ENCODE results near the gene HOXB1. TPM values are rescaled to one million over a fixed set of nuclear protein-coding genes. Genes with fewer than 3 reads are reported as not detected.
A peak's percentile ranks its signal among the peaks of the same experiment; 100 is the strongest.

Gene HOXB1
- total RNA-seq, 1 experiment from 2014 or later: not detected

DNA sequence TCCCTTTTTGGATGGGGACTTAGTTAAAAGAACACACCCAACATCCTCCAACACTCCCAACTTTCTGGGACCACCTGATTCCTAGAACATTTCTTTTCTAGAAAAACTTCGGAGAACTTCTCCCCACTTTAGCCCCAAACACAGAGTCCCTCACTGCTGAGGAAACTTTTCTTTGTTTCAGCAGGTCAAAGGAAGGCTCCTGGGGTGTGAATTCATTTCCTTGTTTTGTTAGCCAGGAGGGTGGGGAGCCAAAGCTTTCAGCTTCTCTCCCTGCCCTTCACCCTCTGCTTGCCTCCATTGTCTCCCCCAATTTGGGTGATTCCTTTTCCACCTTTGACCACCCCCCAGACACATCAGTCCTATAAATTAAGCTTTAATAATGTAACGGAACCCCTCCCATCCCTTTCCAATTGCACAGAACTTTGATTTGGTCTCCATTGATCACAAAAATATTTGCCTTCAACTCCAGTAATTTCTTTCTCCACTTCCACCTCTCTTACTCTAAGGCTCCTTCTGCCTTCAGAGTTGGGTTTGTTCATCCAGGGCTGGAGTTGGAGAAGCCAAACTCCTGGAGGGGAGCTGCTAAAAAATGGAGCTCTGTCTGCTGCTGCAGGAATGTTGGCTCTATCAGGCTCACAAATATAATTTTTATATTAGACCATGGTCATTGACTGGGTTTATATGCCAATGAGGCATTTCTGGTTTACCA is 37.0 kb upstream of the HOXB1 start:
- peak overlapping the region; percentile 16 to 99; a peak in 3 of 4 replicates for H3K4me3 ChIP-seq (ENCODE audit: low read depth in 2 of 2, low read length in 2 of 2)
- DNase-seq (ENCODE audit: low read depth, low spot score) (no peak), ATAC-seq (no peak)
- POLR2A ChIA-PET: interaction anchor here (0.6 to 1.1 kb wide), 3 partner anchors 15 to 27 kb away, joined by 3 to 8 read pairs (median 4); no protein-coding TSS in a partner anchor
- no peak for TF ChIP-seq SIN3A (IDR thresholded peaks at IDR 0.05; ENCODE audit: borderline replicate concordance, insufficient read depth, low read depth, low read length)
- TF ChIP-seq, protein P1, sequence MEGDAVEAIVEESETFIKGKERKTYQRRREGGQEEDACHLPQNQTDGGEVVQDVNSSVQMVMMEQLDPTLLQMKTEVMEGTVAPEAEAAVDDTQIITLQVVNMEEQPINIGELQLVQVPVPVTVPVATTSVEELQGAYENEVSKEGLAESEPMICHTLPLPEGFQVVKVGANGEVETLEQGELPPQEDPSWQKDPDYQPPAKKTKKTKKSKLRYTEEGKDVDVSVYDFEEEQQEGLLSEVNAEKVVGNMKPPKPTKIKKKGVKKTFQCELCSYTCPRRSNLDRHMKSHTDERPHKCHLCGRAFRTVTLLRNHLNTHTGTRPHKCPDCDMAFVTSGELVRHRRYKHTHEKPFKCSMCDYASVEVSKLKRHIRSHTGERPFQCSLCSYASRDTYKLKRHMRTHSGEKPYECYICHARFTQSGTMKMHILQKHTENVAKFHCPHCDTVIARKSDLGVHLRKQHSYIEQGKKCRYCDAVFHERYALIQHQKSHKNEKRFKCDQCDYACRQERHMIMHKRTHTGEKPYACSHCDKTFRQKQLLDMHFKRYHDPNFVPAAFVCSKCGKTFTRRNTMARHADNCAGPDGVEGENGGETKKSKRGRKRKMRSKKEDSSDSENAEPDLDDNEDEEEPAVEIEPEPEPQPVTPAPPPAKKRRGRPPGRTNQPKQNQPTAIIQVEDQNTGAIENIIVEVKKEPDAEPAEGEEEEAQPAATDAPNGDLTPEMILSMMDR (IDR thresholded peaks at IDR 0.05): no peak
- TF ChIP-seq POLR2AphosphoS5 (IDR thresholded peaks at IDR 0.05; ENCODE audit: low read depth, low read length): no peak; the same call in 1 of the 2 replicates
- TF ChIP-seq, protein P2, sequence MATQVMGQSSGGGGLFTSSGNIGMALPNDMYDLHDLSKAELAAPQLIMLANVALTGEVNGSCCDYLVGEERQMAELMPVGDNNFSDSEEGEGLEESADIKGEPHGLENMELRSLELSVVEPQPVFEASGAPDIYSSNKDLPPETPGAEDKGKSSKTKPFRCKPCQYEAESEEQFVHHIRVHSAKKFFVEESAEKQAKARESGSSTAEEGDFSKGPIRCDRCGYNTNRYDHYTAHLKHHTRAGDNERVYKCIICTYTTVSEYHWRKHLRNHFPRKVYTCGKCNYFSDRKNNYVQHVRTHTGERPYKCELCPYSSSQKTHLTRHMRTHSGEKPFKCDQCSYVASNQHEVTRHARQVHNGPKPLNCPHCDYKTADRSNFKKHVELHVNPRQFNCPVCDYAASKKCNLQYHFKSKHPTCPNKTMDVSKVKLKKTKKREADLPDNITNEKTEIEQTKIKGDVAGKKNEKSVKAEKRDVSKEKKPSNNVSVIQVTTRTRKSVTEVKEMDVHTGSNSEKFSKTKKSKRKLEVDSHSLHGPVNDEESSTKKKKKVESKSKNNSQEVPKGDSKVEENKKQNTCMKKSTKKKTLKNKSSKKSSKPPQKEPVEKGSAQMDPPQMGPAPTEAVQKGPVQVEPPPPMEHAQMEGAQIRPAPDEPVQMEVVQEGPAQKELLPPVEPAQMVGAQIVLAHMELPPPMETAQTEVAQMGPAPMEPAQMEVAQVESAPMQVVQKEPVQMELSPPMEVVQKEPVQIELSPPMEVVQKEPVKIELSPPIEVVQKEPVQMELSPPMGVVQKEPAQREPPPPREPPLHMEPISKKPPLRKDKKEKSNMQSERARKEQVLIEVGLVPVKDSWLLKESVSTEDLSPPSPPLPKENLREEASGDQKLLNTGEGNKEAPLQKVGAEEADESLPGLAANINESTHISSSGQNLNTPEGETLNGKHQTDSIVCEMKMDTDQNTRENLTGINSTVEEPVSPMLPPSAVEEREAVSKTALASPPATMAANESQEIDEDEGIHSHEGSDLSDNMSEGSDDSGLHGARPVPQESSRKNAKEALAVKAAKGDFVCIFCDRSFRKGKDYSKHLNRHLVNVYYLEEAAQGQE (IDR thresholded peaks at IDR 0.05; ENCODE audit: insufficient read depth in 1 of 2, low read depth in 2 of 2, low read length in 1 of 2): no peak
- TF ChIP-seq TCF7L2 (IDR thresholded peaks at IDR 0.05; ENCODE audit: low read depth, low read length): no peak
- BruUV-seq (replicated peaks): TSS peak; percentile 6
- H3K27me3 ChIP-seq (ENCODE audit: control insufficient read depth, insufficient read depth, low read length): no peaks in the 10 kb centered on the region
- CTCF ChIA-PET: interaction anchor here (0.6 kb wide), 1 partner anchor 349 kb away, joined by 3 read pairs; no protein-coding TSS in a partner anchor
- in situ Hi-C loops (cut with HindIII; ENCODE audit: low pct_unique_long_range_greater_than_20kb, low sequenced_read_pairs): no loop called here
- peaks cover 7% of the 10 kb centered on the region; the same call in 1 of the 2 replicates for H3K36me3 ChIP-seq (ENCODE audit: control insufficient read depth, insufficient read depth, low read length)
- intact Hi-C loops (cut with micrococcal nuclease; ENCODE audit: unreplicated experiment): no loop called here
- H3K9me3 ChIP-seq (ENCODE audit: control insufficient read depth, insufficient read depth, low read depth, low read length): no peaks in the 10 kb centered on the region
- H3K4me1 ChIP-seq (ENCODE audit: control insufficient read depth, insufficient read depth, low read length): peaks cover 95% of the 10 kb centered on the region
- H3K27ac ChIP-seq (ENCODE audit: low read length): peak overlapping the region; percentile 97

GRCh38 chr17:48567209-48567608 is 36.4 kb upstream of the HOXB1 start:
- H3K27ac ChIP-seq (ENCODE audit: low read length): peak overlapping the region; percentile 97
- no peak for DNase-seq (ENCODE audit: low read depth, low spot score)
- BruUV-seq (replicated peaks): no TSS peak
- intact Hi-C loops (cut with micrococcal nuclease; ENCODE audit: unreplicated experiment) (no loop called here), in situ Hi-C loops (cut with HindIII; ENCODE audit: low pct_unique_long_range_greater_than_20kb, low sequenced_read_pairs) (no loop called here)
- POLR2A ChIA-PET: interaction anchor here (0.6 to 0.7 kb wide), 2 partner anchors 11 to 14 kb away, joined by 3 to 7 read pairs; no protein-coding TSS in a partner anchor
- CTCF ChIA-PET: no interaction called here
- TF ChIP-seq SIN3A (IDR thresholded peaks at IDR 0.05; ENCODE audit: borderline replicate concordance, insufficient read depth, low read depth, low read length) (no peak), POLR2AphosphoS5 (IDR thresholded peaks at IDR 0.05; ENCODE audit: low read depth, low read length) (no peak), TCF7L2 (IDR thresholded peaks at IDR 0.05; ENCODE audit: low read depth, low read length) (no peak)
- TF ChIP-seq, protein P1 (IDR thresholded peaks at IDR 0.05): no peak
- TF ChIP-seq, protein P2 (IDR thresholded peaks at IDR 0.05; ENCODE audit: insufficient read depth in 1 of 2, low read depth in 2 of 2, low read length in 1 of 2): no peak
- peaks cover 7% of the 10 kb centered on the region; the same call in 1 of the 2 replicates for H3K36me3 ChIP-seq (ENCODE audit: control insufficient read depth, insufficient read depth, low read length)
- no peaks in the 10 kb centered on the region for H3K27me3 ChIP-seq (ENCODE audit: control insufficient read depth, insufficient read depth, low read length)
- no peaks in the 10 kb centered on the region for H3K9me3 ChIP-seq (ENCODE audit: control insufficient read depth, insufficient read depth, low read depth, low read length)
- no peak for ATAC-seq
- peak overlapping the region in 1 of 2 experiments; percentile 99; a peak in 2 of 4 replicates for H3K4me3 ChIP-seq (ENCODE audit: low read depth in 2 of 2, low read length in 2 of 2)
- H3K4me1 ChIP-seq (ENCODE audit: control insufficient read depth, insufficient read depth, low read length): peaks cover 95% of the 10 kb centered on the region
